Right atrium auricular region (tissue), 2 donors: Measurements from ENCODE around the gene LANCL3. TPM values are rescaled to one million over a fixed set of nuclear protein-coding genes. Genes with fewer than 3 reads are reported as not detected.

Experiments used
- DNase-seq: peaks from one replicate; pipeline ENCODE4 v3.0.0-alpha.2; 2019; ENCODE audit warnings: low spot score
- H3K27ac ChIP-seq, 2 donors: fragments of 200-600 bp; sonication (generic); 1 replicate in 1 of 2; 2 replicates in 1 of 2; pipeline ENCODE4 v1.5.1; 2016 to 2019
- H3K27me3 ChIP-seq, 2 donors: fragments of 200-600 bp; sonication (generic); one replicate each; pipeline versions ENCODE4 v1.5.1 to v1.6.0; 2017 to 2019
- H3K36me3 ChIP-seq: fragments of 200-600 bp; sonication (generic); one replicate; pipeline ENCODE4 v1.5.1; 2016
- H3K4me1 ChIP-seq, 2 donors: fragments of 200-600 bp; sonication (generic); one replicate each; pipeline versions ENCODE4 v1.5.1 to v1.6.0; 2017 to 2019
- H3K4me3 ChIP-seq, 2 donors: fragments of 200-600 bp; sonication (generic); 1 replicate in 1 of 2; 2 replicates in 1 of 2; pipeline ENCODE4 v1.5.1; 2017 to 2019; ENCODE audit warnings: mild to moderate bottlenecking in 1 of 2, moderate library complexity in 1 of 2
- H3K9me3 ChIP-seq, 2 donors: fragments of 200-600 bp; sonication (generic); one replicate each; pipeline ENCODE4 v1.5.1; 2019
- total RNA-seq, 2 donors: library from RNA; depleted of rRNA; stranded (reverse); fragments of >200 nt; gene quantifications; one replicate each; pipeline ENCODE4 v1.1.0, GENCODE V29; 2016
- TF ChIP-seq, protein P1 (sequence below), 2 donors: fragments of 200-600 bp; sonication (generic); IDR thresholded peaks; one replicate each; pipeline ENCODE4 v1.5.1; 2019; ENCODE audit warnings: antibody characterized with exemption in 2 of 2

LANCL3 gene
- total RNA-seq, 2 donors from 2014 or later: 0.07 to 0.08 TPM

DNA sequence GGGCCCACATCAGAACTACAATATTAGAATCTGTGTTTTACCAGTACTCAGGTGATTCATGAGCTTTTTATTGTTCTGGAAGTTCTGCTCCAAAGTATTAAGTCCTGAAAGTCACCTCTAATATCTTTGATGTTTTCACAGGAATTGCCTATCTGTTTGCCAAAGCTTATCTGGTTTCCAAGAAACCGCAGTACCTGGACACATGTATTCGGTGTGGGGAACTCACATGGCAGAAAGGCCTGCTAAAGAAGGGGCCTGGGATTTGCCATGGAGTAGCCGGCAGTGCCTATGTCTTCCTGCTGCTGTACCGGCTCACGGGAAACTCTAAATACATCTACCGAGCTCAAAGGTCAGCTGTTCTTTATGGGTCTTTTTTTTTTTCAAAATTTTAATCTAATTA is 95.7 kb downstream of the LANCL3 start:
- Histone ChIP-seq H3K9me3 (no peaks in the 10 kb centered on the region), H3K4me3 (no peak overlapping the region), H3K4me1 (no peaks in the 10 kb centered on the region), H3K36me3 (no peaks in the 10 kb centered on the region), H3K27ac (no peak overlapping the region), H3K27me3 (no peaks in the 10 kb centered on the region)
- TF ChIP-seq, protein P1, sequence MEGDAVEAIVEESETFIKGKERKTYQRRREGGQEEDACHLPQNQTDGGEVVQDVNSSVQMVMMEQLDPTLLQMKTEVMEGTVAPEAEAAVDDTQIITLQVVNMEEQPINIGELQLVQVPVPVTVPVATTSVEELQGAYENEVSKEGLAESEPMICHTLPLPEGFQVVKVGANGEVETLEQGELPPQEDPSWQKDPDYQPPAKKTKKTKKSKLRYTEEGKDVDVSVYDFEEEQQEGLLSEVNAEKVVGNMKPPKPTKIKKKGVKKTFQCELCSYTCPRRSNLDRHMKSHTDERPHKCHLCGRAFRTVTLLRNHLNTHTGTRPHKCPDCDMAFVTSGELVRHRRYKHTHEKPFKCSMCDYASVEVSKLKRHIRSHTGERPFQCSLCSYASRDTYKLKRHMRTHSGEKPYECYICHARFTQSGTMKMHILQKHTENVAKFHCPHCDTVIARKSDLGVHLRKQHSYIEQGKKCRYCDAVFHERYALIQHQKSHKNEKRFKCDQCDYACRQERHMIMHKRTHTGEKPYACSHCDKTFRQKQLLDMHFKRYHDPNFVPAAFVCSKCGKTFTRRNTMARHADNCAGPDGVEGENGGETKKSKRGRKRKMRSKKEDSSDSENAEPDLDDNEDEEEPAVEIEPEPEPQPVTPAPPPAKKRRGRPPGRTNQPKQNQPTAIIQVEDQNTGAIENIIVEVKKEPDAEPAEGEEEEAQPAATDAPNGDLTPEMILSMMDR (IDR thresholded peaks at IDR 0.05): no peak
- no peak for DNase-seq

DNA sequence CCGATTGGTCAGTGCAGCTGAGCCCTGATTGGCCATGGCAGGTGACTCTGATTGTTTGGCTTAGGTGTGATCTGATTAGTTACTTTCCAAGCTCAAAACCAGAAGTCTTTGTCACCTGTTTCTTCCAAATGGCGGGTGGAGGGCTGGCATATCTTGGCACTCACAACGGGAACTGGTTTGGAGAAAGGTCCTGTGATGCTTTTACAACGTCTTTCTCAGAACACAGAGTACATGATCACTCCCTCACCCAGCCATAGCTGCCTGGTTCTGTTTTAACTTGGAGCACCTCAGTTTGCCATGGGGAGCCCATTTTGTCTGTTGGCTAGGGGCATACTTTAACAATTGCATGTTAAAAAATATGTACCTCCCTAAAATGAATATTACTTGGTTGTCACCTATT is 101.1 kb downstream of the LANCL3 start:
- no peak for DNase-seq
- TF ChIP-seq, protein P1 (IDR thresholded peaks at IDR 0.05): no peak
- H3K36me3 ChIP-seq: no peaks in the 10 kb centered on the region
- H3K9me3 ChIP-seq: no peaks in the 10 kb centered on the region
- H3K27me3 ChIP-seq: no peaks in the 10 kb centered on the region
- H3K27ac ChIP-seq: no peak overlapping the region
- H3K4me3 ChIP-seq: no peak overlapping the region
- no peaks in the 10 kb centered on the region for H3K4me1 ChIP-seq

DNA sequence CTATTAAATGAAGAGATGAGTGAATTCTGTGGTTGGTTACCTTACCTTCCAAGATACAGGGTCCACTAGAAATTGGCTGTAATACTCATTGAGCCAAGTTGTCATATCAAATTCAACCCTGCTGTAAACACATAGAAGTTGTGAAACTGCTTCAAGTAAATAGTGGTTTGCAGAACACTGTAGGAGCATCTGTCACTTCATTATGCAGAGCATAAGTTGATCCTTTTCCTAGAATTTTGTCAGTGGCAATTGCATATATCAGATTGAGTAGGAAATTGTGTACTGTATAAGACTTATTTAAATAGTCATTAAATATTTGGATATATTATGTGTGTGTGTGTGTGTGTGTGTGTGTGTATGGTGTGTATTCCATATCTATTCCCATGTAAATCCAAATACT is 105.3 kb downstream of the LANCL3 start:
- Histone ChIP-seq H3K4me3 (no peak overlapping the region), H3K27ac (no peak overlapping the region), H3K4me1 (no peaks in the 10 kb centered on the region), H3K27me3 (no peaks in the 10 kb centered on the region), H3K36me3 (no peaks in the 10 kb centered on the region), H3K9me3 (no peaks in the 10 kb centered on the region)
- DNase-seq: no peak
- TF ChIP-seq, protein P1 (IDR thresholded peaks at IDR 0.05): no peak

DNA sequence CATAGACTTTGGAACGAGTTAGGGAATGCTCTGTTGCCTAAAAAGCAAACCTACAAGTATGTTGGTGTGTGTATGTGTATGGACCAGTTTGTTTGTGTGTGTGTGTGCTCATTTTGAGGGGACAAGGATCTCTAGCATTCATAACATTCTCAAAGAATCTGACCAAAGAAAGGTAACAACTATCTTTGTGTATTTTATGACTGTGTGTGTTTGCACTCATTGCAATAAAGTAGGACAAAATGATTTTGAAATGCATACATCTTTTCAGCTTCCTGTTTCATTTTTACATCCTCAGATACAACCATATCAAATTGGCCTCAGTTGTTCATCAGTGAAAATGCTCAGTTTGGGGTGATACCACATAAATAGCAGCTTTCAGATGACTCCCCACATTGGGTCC is 105.8 kb downstream of the LANCL3 start:
- TF ChIP-seq, protein P1 (IDR thresholded peaks at IDR 0.05): no peak
- no peak for DNase-seq
- H3K4me1 ChIP-seq: no peaks in the 10 kb centered on the region

DNA sequence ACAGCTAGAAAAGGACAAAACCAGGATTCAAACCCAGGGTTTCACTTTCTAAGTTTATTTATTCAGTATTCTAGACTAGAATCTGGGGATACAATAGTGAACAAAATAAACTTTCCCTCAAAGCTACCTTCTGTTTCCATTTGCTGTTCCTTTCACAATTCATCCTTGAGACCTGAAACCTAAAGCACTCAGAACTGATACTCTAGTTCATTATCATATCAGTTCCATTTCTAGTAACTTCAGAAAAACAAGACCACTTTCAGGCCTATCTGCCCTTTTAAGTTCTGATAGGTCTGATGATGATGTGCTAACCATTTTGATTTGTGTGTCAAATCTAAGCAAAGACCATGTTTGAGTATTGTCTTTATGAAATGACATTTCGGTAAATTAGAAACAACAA is 106.3 kb downstream of the LANCL3 start:
- Histone ChIP-seq H3K36me3 (no peaks in the 10 kb centered on the region), H3K9me3 (no peaks in the 10 kb centered on the region), H3K27ac (no peak overlapping the region), H3K27me3 (no peaks in the 10 kb centered on the region), H3K4me1 (no peaks in the 10 kb centered on the region), H3K4me3 (no peak overlapping the region)
- TF ChIP-seq, protein P1 (IDR thresholded peaks at IDR 0.05): no peak
- no peak for DNase-seq

More for the DNA sequence above, 105.8 kb downstream of the LANCL3 start:
- Histone ChIP-seq H3K36me3 (no peaks in the 10 kb centered on the region), H3K27ac (no peak overlapping the region), H3K9me3 (no peaks in the 10 kb centered on the region), H3K4me3 (no peak overlapping the region), H3K27me3 (no peaks in the 10 kb centered on the region)

DNA sequence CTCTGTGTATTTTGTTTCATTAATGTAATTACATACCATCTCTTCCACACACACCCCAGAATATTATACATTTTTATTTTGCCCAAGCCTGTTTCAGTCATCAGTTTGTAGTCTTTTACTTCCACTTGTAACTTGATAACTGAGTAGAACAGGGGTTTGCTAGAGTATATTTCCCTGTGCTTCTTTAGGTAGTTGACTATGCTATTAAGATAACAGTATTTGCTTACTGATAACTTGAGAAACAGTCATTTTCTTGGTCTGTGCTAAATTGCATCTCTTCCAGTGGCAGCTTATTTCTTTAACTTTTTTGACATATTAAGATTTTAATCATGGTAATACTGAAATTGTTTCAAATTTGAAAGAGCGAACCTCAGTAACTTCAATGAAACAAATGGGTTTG is 107.1 kb downstream of the LANCL3 start:
- Histone ChIP-seq H3K4me1 (no peaks in the 10 kb centered on the region), H3K27me3 (no peaks in the 10 kb centered on the region), H3K4me3 (no peak overlapping the region), H3K27ac (no peak overlapping the region), H3K9me3 (no peaks in the 10 kb centered on the region), H3K36me3 (no peaks in the 10 kb centered on the region)
- TF ChIP-seq, protein P1 (IDR thresholded peaks at IDR 0.05): no peak
- no peak for DNase-seq
